ENCODE data around the gene BFSP2.

DNA sequence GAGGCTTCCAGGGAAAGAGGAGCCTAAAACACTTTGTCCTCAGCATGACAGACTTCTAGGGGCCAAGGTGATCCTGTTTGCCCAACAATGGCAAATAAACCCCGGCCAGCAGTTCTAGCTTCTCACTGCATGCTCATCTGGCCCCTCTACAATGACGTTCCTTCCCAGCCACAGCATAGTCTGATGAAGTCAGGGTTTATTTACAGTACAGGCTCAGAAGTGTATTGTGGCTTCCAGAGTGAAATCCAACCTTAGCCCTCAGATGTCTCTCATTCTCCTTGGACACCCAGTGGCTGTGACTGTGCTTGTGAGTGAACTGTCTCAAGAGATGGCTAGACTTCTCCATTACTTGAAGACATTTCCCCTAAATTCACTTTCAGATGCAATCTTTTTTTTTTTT is 40.8 kb downstream of the BFSP2 start:
- TF ChIP-seq, protein P1, sequence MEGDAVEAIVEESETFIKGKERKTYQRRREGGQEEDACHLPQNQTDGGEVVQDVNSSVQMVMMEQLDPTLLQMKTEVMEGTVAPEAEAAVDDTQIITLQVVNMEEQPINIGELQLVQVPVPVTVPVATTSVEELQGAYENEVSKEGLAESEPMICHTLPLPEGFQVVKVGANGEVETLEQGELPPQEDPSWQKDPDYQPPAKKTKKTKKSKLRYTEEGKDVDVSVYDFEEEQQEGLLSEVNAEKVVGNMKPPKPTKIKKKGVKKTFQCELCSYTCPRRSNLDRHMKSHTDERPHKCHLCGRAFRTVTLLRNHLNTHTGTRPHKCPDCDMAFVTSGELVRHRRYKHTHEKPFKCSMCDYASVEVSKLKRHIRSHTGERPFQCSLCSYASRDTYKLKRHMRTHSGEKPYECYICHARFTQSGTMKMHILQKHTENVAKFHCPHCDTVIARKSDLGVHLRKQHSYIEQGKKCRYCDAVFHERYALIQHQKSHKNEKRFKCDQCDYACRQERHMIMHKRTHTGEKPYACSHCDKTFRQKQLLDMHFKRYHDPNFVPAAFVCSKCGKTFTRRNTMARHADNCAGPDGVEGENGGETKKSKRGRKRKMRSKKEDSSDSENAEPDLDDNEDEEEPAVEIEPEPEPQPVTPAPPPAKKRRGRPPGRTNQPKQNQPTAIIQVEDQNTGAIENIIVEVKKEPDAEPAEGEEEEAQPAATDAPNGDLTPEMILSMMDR (IDR thresholded peaks at IDR 0.05; ENCODE audit: low read length), result no peak
- no peak for TF ChIP-seq EZH2 (optimal IDR thresholded peaks at IDR 0.05; ENCODE audit: low read depth, low read length)
- TF ChIP-seq EZH2phosphoT487 (IDR thresholded peaks at IDR 0.05; ENCODE audit: low read length), result no peak

All from MM.1S (cell line).